GM12878 (cell line): ENCODE results near the gene PRUNE2. TPM values are rescaled to one million over a fixed set of nuclear protein-coding genes. Genes with fewer than 3 reads are reported as not detected.

Experiments used
- ATAC-seq: fragments of 200-7000 bp; cut with Tn5 transposase; 3 replicates; pipeline ENCODE4 v1.9.1; 2020; ENCODE audit warnings: mild to moderate bottlenecking, moderate library complexity
- BruUV-seq: library from RNA; stranded (reverse); fragments of 400-500 nt; replicated peaks from 2 replicates; lab custom pipeline; 2021; lab: Mats Ljungman, UMichigan
- CTCF ChIA-PET: fragments of 300-600 bp; sonication (Branson Sonifier 250); formaldehyde crosslinking; extraction: SDS; loops from one replicate; lab custom pipeline; 2021; ENCODE audit warnings: inconsistent platforms; lab: Yijun Ruan, JAX
- POLR2A ChIA-PET: fragments of 350-600 bp; formaldehyde crosslinking; extraction: SDS; loops from one replicate; lab custom pipeline; 2021; ENCODE audit warnings: inconsistent platforms; lab: Charles Lee
- RAD21 ChIA-PET: fragments of 300-600 bp; sonication (Branson Sonifier 250); formaldehyde crosslinking; loops from one replicate; lab custom pipeline; 2023; ENCODE audit warnings: antibody characterized with exemption; ENCODE audit not compliant: unreplicated experiment; lab: Charles Lee
- SMC1A ChIA-PET: fragments of 300-600 bp; sonication (Branson Sonifier 250); formaldehyde crosslinking; loops from one replicate; lab custom pipeline; 2023; ENCODE audit not compliant: unreplicated experiment, uncharacterized antibody; lab: Charles Lee
- DNase-seq: peaks from one replicate; pipeline ENCODE4 v3.0.0-alpha.2; 2011; ENCODE audit warnings: low read depth, low spot score
- FAIRE-seq: peaks from 3 replicates; lab custom pipeline; 2011; peaks lifted over from hg19 to GRCh38; lab: Jason Lieb, UNC
- H2AFZ ChIP-seq: 2 replicates; pipeline ENCODE4 v1.6.0; 2011; ENCODE audit warnings: low read depth, low read length, control low read depth; ENCODE audit not compliant: control insufficient read depth
- H3K27ac ChIP-seq: 2 replicates; pipeline ENCODE4 v1.5.1; 2011; ENCODE audit warnings: control low read depth; ENCODE audit not compliant: control insufficient read depth, insufficient read depth
- H3K27me3 ChIP-seq, 2 experiments: replicated peaks in 1 of 2; 2 replicates each; pipeline versions ENCODE4 v1.6.0 to v1.6.1; 2011; ENCODE audit warnings: low read length in 1 of 2; ENCODE audit not compliant: control insufficient read depth in 2 of 2, insufficient read depth in 2 of 2
- H3K36me3 ChIP-seq, 2 experiments: 2 replicates each; pipeline ENCODE4 v1.5.1; 2011; ENCODE audit warnings: low read length in 1 of 2; ENCODE audit not compliant: control insufficient read depth in 2 of 2, insufficient read depth in 2 of 2
- H3K4me1 ChIP-seq: 2 replicates; pipeline ENCODE4 v1.6.1; 2011; ENCODE audit warnings: mild to moderate bottlenecking, low read length, moderate library complexity, mixed read lengths; ENCODE audit not compliant: control insufficient read depth, insufficient read depth
- H3K4me2 ChIP-seq: 2 replicates; pipeline ENCODE4 v1.6.0; 2011; ENCODE audit warnings: control low read depth; ENCODE audit not compliant: control insufficient read depth, insufficient read depth
- H3K4me3 ChIP-seq: fragments of 200-600 bp; sonication (generic); 2 replicates; pipeline ENCODE4 v1.5.1; 2016
- H3K79me2 ChIP-seq: 2 replicates; pipeline ENCODE4 v1.6.0; 2011; ENCODE audit warnings: low read length; ENCODE audit not compliant: control insufficient read depth, insufficient read depth
- H3K9ac ChIP-seq: 2 replicates; pipeline ENCODE4 v1.8.0; 2011; ENCODE audit warnings: low read length, control low read depth, mixed read lengths; ENCODE audit not compliant: control insufficient read depth, insufficient read depth
- H3K9me3 ChIP-seq: replicated peaks from 3 replicates; pipeline ENCODE4 v1.5.1; 2011; ENCODE audit warnings: mild to moderate bottlenecking, low read length; ENCODE audit not compliant: control insufficient read depth, insufficient read depth
- H4K20me1 ChIP-seq: 2 replicates; pipeline ENCODE4 v1.6.0; 2011; ENCODE audit not compliant: control insufficient read depth, insufficient read depth
- CEBPZ ChIP-seq: fragments of 150-350 bp; IDR thresholded peaks from 2 replicates; pipeline ENCODE4 v1.6.1; 2016; ENCODE audit warnings: low read depth, low read length
- CHD4 ChIP-seq: fragments of 200-600 bp; sonication (generic); IDR thresholded peaks from 2 replicates; pipeline ENCODE4 v1.6.1; 2016; ENCODE audit warnings: mild to moderate bottlenecking
- EGR1 ChIP-seq, 2 experiments: IDR thresholded peaks; 1 replicate in 1 of 2; 2 replicates in 1 of 2; pipeline ENCODE4 v1.6.1; 2011 to 2012; ENCODE audit warnings: low read depth in 2 of 2, low read length in 2 of 2, borderline replicate concordance in 1 of 2, mild to moderate bottlenecking in 1 of 2, moderate library complexity in 1 of 2
- ELK1 ChIP-seq: IDR thresholded peaks from 2 replicates; pipeline ENCODE4 v1.6.1; 2012; ENCODE audit warnings: low read depth, low read length, improper control_type of control experiment
- MAX ChIP-seq: IDR thresholded peaks from 2 replicates; pipeline ENCODE4 v1.6.1; 2012; ENCODE audit warnings: low read depth, low read length, improper control_type of control experiment
- MEF2A ChIP-seq: IDR thresholded peaks from 2 replicates; pipeline ENCODE4 v1.6.1; 2011; ENCODE audit warnings: low read depth, mild to moderate bottlenecking, low read length, moderate library complexity; ENCODE audit not compliant: insufficient read depth
- PML ChIP-seq: IDR thresholded peaks from 2 replicates; pipeline ENCODE4 v1.6.1; 2012; ENCODE audit warnings: low read length, inconsistent platforms
- RELB ChIP-seq: fragments of 450-650 bp; IDR thresholded peaks from 2 replicates; pipeline ENCODE4 v1.6.1; 2017; ENCODE audit warnings: low read depth, mild to moderate bottlenecking, moderate library complexity
- RFX5 ChIP-seq: IDR thresholded peaks from 2 replicates; pipeline ENCODE4 v1.6.1; 2011; ENCODE audit warnings: low read depth, low read length, improper control_type of control experiment
- SMC3 ChIP-seq: IDR thresholded peaks from 2 replicates; pipeline ENCODE4 v1.6.1; 2011; ENCODE audit warnings: low read length, improper control_type of control experiment, borderline replicate concordance
- SP1 ChIP-seq: IDR thresholded peaks from one replicate; pipeline ENCODE4 v1.6.1; 2011; ENCODE audit warnings: low read depth, low read length
- YY1 ChIP-seq: IDR thresholded peaks from 2 replicates; pipeline ENCODE4 v1.6.1; 2011; ENCODE audit warnings: low read depth, mild to moderate bottlenecking, low read length
- ZBTB11 ChIP-seq: fragments of 450-650 bp; formaldehyde crosslinking; IDR thresholded peaks from 2 replicates; pipeline ENCODE4 v1.5.0; 2022; ENCODE audit warnings: mild to moderate bottlenecking, missing genetic modification characterization
- WGBS: methylation state at CpG from one replicate; pipeline ENCODE4 v1.1.6; 2016; ENCODE audit warnings: low lambda C conversion rate; ENCODE audit not compliant: insufficient replicate concordance, insufficient coverage; ENCODE audit errors: missing lambda C conversion rate; 5-methylcytosine and 5-hydroxymethylcytosine counted together
- in situ Hi-C: fragments of 300-500 bp; cut with MboI; formaldehyde crosslinking; loops from 9 replicates; pipeline ENCODE4 v1.14.3; 2018; ENCODE audit warnings: mixed read lengths
- intact Hi-C: fragments of 100-400 bp; cut with micrococcal nuclease; formaldehyde crosslinking; loops from one replicate; pipeline ENCODE4 v1.14.2; 2022; ENCODE audit not compliant: unreplicated experiment
- polyA plus RNA-seq, 11 experiments: library from polyadenylated mRNA; depleted of rRNA in 4 of 11; unstranded in 6 of 11; stranded (reverse) in 5 of 11; fragments of >200 nt; fragmentation: Nextera tagmentation in 4 of 11; fragmentation: Illumina TruSeq in 1 of 11; extraction: Ambion mirVana in 4 of 11; extraction: Trizol in 1 of 11; gene quantifications; 1 replicate in 1 of 11; 2 replicates in 10 of 11; pipeline versions ENCODE4 v1.2.1 to v1.2.3, GENCODE V29; 2011 to 2016; ENCODE audit warnings: inconsistent platforms in 2 of 11, missing spikeins in 2 of 11, low read depth in 1 of 11
- total RNA-seq, 4 experiments: library from RNA; depleted of rRNA in 3 of 4; stranded (reverse); fragments of >200 nt in 3 of 4; fragmentation: Illumina TruSeq in 1 of 4; extraction: Trizol in 1 of 4; gene quantifications; 2 replicates each; pipeline versions ENCODE4 v1.2.1 to v1.2.3, GENCODE V29; 2013 to 2021

PRUNE2 gene
- total and polyA plus RNA-seq, 10 of the 15 experiments (the other 5 are each of a cell fraction or from before 2014, with no cell fraction given): 0.07 to 0.63 (median 0.25) TPM

GRCh38 chr9:76818271-76818670 lies 87.6 kb downstream of the PRUNE2 start (continued):
- no peak for TF ChIP-seq ZBTB11 (CRISPR knock-in tag)
- no peak for TF ChIP-seq YY1

- Histone ChIP-seq H3K79me2 (no peaks in the 10 kb centered on the region), H2AFZ (no peak overlapping the region), H3K9me3 (no peaks in the 10 kb centered on the region), H3K36me3 (no peaks in the 10 kb centered on the region), H4K20me1 (no peaks in the 10 kb centered on the region), H3K27me3 (no peaks in the 10 kb centered on the region), H3K4me3 (no peak overlapping the region), H3K4me1 (no peaks in the 10 kb centered on the region)
- ATAC-seq (no peak), FAIRE-seq (no peak), DNase-seq (no peak)
- in situ Hi-C loops: loop anchor here (25.0 kb wide), 1 partner anchor 345 kb away; no protein-coding TSS in a partner anchor
- ChIA-PET SMC1A (no interaction called here), POLR2A (no interaction called here), CTCF (no interaction called here), RAD21 (no interaction called here)
- 26% methylated on average over 1 of the region's 1 CpG for WGBS
- TF ChIP-seq RFX5 (no peak), PML (no peak), SMC3 (no peak), SP1 (no peak), MEF2A (no peak), CHD4 (no peak), CEBPZ (no peak), MAX (no peak), EGR1 (IDR thresholded peaks at IDR 0.05; ENCODE audit: borderline replicate concordance in 1 of 2, low read depth in 2 of 2, low read length in 2 of 2) (no peak), ELK1 (no peak), RELB (no peak)
- TF ChIP-seq, all 136 proteins: peak for 0
- H3K4me2 ChIP-seq: no peak overlapping the region
- no TSS peak for BruUV-seq
- intact Hi-C loops: no loop called here
- H3K27ac ChIP-seq: no peak overlapping the region
- no peak overlapping the region for H3K9ac ChIP-seq
These were observed 88.4 kb downstream of the PRUNE2 start for GRCh38 chr9:76817489-76817888.
